OCI-M2 (cell line): Measurements from ENCODE around the gene THPO.

ENCODE experiments used
- DNase-seq: peaks from one replicate; lab custom pipeline; 2025; ENCODE audit not compliant: unreplicated experiment; lab: John Stamatoyannopoulos, UW

The THPO gene

GRCh38 chr3:184335661-184336546 is 42.1 kb downstream of the THPO start:
- DNase-seq = no peak

- DNase-seq = no peak
These were observed 42.7 kb downstream of the THPO start for GRCh38 chr3:184335291-184335660.

- no peak for DNase-seq
These were observed 43.4 kb downstream of the THPO start for GRCh38 chr3:184334470-184335158.

GRCh38 chr3:184333700-184334099 is 44.3 kb downstream of the THPO start:
- DNase-seq = no peak

GRCh38 chr3:184333190-184333589 is 44.8 kb downstream of the THPO start:
- DNase-seq = no peak

- DNase-seq = no peak
These were observed 45.5 kb downstream of the THPO start for GRCh38 chr3:184332370-184333090.

GRCh38 chr3:184328516-184328915 is 49.5 kb downstream of the THPO start:
- DNase-seq = no peak

GRCh38 chr3:184327171-184327570 is 50.8 kb downstream of the THPO start:
- DNase-seq = no peak

GRCh38 chr3:184325715-184326369 is 52.2 kb downstream of the THPO start:
- DNase-seq = no peak

- no peak for DNase-seq
These were observed 52.7 kb downstream of the THPO start for GRCh38 chr3:184325269-184325668.

GRCh38 chr3:184323696-184324095 is 54.3 kb downstream of the THPO start:
- no peak for DNase-seq

- no peak for DNase-seq
These were observed 55.1 kb downstream of the THPO start for GRCh38 chr3:184322731-184323487.
